Measurements from ENCODE around the gene KCNQ1OT1. TPM values are rescaled to one million over a fixed set of nuclear protein-coding genes. Genes with fewer than 3 reads are reported as not detected.
A peak's percentile ranks its signal among the peaks of the same experiment; 100 is the strongest.

KCNQ1OT1 gene
- total RNA-seq, 4 donors from 2014 or later: 2.5 to 4.5 (median 3.1) TPM

- peak in 1 of 2 donors; percentile 44 for DNase-seq (ENCODE audit: low spot score in 2 of 2)
- no peaks in the 10 kb centered on the region for H3K27me3 ChIP-seq
These were observed 123.2 kb downstream of the KCNQ1OT1 start for GRCh38 chr11:2576549-2576948.

DNA sequence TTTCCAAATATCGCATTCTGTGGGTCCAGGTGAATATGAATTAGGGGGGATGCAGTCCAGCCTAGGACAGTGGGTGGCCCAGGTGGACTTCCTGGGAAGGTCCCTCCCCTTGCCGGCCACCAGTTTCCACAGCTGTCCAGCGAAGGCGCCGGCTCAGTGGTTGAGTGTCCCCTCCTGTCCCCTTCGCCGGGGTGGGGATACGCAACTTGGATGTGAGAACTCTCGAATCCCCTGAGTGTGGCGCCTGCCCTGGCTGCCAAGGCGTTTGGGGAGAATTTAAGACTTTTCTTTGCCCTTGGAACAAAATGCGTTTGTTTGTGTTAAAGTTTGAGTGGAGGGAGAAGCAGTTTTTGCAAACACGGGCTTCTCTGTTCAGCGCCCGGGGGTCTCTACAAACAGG lies 123.7 kb downstream of the KCNQ1OT1 start:
- Histone ChIP-seq H3K27me3 (no peaks in the 10 kb centered on the region), H3K36me3 (no peaks in the 10 kb centered on the region), H3K4me1 (no peaks in the 10 kb centered on the region), H3K4me3 (no peak overlapping the region), H3K27ac (no peak overlapping the region), H3K9me3 (no peaks in the 10 kb centered on the region)
- 92% methylated on average over 10 of the region's 15 CpGs for WGBS
- TF ChIP-seq EP300 (IDR thresholded peaks at IDR 0.05) (no peak), POLR2A (IDR thresholded peaks at IDR 0.05) (no peak), POLR2AphosphoS5 (IDR thresholded peaks at IDR 0.05) (no peak), CTCF (IDR thresholded peaks at IDR 0.05) (no peak)
- DNase-seq (ENCODE audit: low spot score in 2 of 2): peak; percentile 48 to 78

More at GRCh38 chr11:2576549-2576948, 123.2 kb downstream of the KCNQ1OT1 start:
- Histone ChIP-seq H3K9me3 (no peaks in the 10 kb centered on the region), H3K4me1 (no peaks in the 10 kb centered on the region), H3K27ac (no peak overlapping the region), H3K36me3 (no peaks in the 10 kb centered on the region), H3K4me3 (no peak overlapping the region)
- 75% methylated on average over 9 of the region's 15 CpGs for WGBS
- TF ChIP-seq CTCF (IDR thresholded peaks at IDR 0.05): no peak

GRCh38 chr11:2575591-2576051 lies 124.2 kb downstream of the KCNQ1OT1 start:
- DNase-seq (ENCODE audit: low spot score in 2 of 2): peak; percentile 49 to 66
- 95% methylated on average over 14 of the region's 17 CpGs for WGBS
- Histone ChIP-seq H3K9me3 (no peaks in the 10 kb centered on the region), H3K27ac (no peak overlapping the region), H3K27me3 (no peaks in the 10 kb centered on the region), H3K36me3 (no peaks in the 10 kb centered on the region), H3K4me3 (no peak overlapping the region), H3K4me1 (no peaks in the 10 kb centered on the region)
- TF ChIP-seq EP300 (IDR thresholded peaks at IDR 0.05) (no peak), POLR2AphosphoS5 (IDR thresholded peaks at IDR 0.05) (no peak), CTCF (IDR thresholded peaks at IDR 0.05) (no peak), POLR2A (IDR thresholded peaks at IDR 0.05) (no peak)

DNA sequence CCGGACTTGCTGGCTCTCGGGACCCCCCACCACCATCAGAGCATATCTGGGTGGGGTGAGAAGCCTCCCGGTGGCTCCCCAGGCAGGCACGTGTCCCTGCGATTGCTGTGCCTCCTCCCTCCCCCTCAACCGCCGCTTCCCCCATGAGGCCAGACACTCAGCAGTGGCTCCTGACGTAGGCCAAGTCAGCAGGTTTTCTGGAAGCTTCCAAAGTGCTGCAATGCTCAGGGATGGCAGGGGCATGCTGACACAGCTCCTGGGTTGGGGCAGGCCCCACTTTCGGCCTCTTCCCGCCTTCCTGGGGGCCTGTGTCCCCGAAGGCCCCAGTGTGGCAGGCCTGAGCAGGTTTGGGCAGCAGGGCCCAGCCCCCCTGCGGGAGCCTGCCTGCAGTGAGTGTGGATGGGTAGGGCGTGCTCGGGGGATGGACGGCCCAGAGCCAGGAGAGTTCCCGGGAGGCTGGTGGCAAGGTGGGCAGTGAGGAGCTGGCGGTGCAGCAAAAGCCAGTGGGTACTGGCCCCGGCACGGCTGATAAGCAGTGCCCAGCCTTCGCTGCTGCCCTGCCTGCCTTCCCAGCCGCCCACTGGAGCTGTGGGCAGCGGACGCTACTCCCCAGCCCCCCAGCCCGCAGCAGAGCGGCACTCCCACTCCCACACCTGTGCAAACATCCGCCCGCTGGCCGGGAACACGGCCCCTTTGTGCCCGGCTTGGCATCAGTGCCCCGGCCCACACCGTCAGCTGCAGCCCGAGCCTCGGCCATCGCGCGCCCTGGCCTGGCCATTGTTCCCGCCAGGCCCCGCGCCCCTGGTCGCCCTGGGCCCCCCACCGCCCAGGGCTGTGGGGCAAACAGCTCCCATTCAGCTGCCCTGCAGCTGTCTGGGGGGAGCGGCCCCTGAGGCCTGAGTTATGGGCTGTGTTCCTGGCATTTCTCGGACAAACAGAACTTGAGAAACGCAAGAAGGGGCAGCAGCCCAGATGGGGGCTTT lies 125.0 kb downstream of the KCNQ1OT1 start:
- Histone ChIP-seq H3K27me3 (no peaks in the 10 kb centered on the region), H3K27ac (no peak overlapping the region), H3K9me3 (no peaks in the 10 kb centered on the region), H3K36me3 (no peaks in the 10 kb centered on the region), H3K4me1 (no peaks in the 10 kb centered on the region), H3K4me3 (no peak overlapping the region)
- DNase-seq (ENCODE audit: low spot score in 2 of 2): peak; percentile 38 to 67
- TF ChIP-seq POLR2AphosphoS5 (IDR thresholded peaks at IDR 0.05) (no peak), CTCF (IDR thresholded peaks at IDR 0.05) (no peak), EP300 (IDR thresholded peaks at IDR 0.05) (no peak), POLR2A (IDR thresholded peaks at IDR 0.05) (no peak)
- WGBS: 63% methylated on average over 13 of the region's 45 CpGs

DNA sequence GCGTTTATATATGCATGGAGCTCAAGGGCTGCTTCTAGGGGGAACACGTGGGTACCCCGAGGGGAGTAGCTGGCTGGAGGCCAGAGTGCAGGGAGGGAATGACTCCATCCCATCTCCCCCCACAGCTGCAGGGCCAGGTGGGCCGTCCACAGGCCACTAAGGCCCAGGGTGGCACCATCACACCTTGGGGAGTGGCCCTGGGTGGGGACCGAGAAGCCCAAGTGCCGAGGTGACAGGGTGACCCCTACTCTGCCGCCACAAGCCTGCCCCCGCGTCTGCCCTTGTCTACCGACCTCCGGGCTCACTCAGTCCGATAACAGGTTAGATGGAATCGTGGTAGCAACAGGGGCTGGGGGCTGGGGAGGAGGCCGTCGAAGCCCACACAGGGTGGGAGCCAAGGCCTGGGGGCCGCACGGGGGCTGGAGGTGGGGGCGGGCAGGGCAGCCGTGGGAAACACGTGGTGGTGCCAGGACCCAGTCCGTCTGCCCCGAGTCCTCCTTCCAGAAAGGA lies 125.7 kb downstream of the KCNQ1OT1 start:
- H3K36me3 ChIP-seq: no peaks in the 10 kb centered on the region
- 77% methylated on average over 17 of the region's 22 CpGs for WGBS
- no peak overlapping the region for H3K27ac ChIP-seq
- DNase-seq (ENCODE audit: low spot score in 2 of 2): peak; percentile 41 to 63
- TF ChIP-seq CTCF (IDR thresholded peaks at IDR 0.05): no peak
- no peak for TF ChIP-seq POLR2A (IDR thresholded peaks at IDR 0.05)
- no peak for TF ChIP-seq POLR2AphosphoS5 (IDR thresholded peaks at IDR 0.05)
- no peaks in the 10 kb centered on the region for H3K4me1 ChIP-seq
- no peak overlapping the region for H3K4me3 ChIP-seq
- no peaks in the 10 kb centered on the region for H3K27me3 ChIP-seq
- H3K9me3 ChIP-seq: no peaks in the 10 kb centered on the region
